ENCODE measurements around the gene HAUS3.
A peak's percentile ranks its signal among the peaks of the same experiment; 100 is the strongest.

The HAUS3 gene

DNA sequence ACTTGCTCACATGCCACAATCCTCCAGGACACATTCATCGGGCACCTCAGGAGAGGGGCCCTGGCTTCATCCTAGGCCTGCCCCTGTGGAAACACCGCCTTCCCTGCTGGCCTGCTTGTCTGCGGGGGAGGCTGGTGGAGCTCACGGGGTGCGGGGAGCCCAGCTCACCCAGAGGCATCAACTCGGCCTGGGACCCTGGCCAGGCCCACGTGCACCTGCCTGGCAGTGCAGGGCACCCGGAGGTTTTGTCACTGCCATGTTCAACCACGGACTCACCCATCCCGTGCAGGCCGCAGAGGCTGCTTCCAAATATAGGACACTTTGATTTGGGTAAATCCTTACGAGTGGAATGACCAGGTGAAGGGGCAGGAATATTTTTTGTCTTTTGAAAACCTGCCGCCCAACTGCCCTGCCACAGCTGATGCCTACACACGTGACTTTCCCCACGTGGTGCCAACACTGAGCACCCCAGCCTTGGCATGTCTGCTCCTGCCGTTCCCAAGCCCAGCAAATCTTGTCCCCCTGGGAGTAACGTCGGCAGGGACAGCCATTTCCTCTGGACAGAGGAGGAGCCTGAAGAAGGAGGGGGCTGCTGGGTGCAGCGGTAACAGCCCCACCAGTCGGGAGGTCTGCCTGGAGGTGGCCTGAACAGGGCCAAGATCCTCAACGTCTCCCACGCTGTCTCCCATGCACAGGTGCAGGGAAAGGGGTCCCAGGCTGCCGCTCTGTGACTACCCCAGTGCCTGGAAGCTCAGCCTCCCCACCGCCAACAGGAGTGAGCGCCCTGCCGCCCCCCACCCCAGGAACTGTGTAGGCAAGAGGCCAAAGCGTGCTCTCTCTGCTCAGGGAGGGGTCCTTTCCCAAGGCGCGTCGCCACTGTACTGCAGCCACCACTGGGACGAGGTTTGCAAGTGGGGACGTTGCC lies 11.5 kb upstream of the HAUS3 start:
- H3K9me3 Mint-ChIP-seq = no peaks in the 10 kb centered on the region
- H3K4me1 Mint-ChIP-seq = no peaks in the 10 kb centered on the region
- H3K27ac Mint-ChIP-seq = no peak overlapping the region
- H3K4me3 Mint-ChIP-seq = no peak overlapping the region
- H3K27me3 Mint-ChIP-seq = no peaks in the 10 kb centered on the region
- H3K36me3 Mint-ChIP-seq = peaks cover 2% of the 10 kb centered on the region
- DNase-seq = no peak
- CTCF ChIA-PET = no interaction called here

DNA sequence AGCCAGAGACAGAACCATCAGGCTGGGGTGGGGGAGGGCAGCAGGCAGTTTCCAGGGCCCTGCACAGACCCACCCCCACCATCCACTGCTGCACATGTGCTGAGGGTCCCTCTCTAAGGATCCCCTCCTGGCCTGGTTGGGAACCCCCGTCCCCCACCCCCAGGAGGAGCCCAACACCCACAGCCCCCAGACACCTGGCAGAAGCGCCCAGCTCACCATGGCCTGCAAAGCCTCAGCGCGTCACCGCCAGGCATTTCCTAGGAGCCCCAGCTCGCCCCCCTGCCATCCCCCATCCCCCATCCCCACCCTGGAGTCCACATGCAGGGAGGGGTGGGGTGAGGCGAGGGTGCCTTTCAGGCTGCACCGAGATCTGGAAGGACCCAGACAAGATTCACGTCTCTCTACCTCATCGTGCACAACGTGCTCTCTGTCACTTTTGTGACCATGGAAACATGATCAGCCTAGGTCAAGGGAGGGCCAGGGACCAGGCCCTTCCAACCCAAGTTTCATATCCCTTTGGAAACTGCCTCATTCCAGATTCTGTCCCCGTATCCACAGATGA lies 10.7 kb upstream of the HAUS3 start:
- no peak overlapping the region for H3K27ac Mint-ChIP-seq
- no peaks in the 10 kb centered on the region for H3K27me3 Mint-ChIP-seq

DNA sequence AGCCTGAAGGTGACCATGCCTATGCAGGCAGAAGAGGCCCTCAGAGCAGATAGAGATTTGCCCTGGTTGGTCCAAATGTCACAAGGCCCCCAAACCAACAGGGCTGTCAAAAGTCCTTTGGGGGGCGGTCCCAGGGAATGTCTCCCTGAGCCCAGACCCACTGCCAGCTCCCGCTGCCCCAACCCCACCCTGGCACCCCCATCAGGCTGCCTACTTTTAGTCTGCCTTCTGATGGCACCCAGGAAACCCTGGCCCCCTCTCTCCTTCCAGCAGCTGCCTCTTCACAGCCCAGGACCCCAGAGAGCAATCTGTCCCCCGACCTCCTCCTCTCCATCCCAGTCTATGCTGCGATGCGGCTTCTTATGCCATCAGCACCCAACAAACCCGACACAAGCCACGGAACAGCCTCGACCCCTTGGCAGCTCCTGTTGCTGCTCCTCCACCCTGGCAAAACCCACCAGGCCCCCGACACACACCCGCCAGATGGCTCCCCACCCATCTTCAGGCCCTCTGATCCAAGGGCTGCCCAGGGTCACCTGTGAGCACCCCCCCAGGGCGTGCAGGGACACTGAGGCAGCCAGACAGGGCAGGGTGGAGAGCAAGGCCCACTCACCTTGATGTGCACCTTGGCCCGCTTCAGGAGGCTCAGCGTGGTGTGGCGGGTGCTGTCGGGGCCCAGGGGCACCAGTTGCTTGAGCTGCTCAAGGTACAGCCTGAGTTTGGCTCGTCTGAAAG lies 10.0 kb upstream of the HAUS3 start:
- no peak overlapping the region for H3K27ac Mint-ChIP-seq
- CTCF ChIA-PET = interaction anchor here (1.3 kb wide), 1 partner anchor 210 kb away, joined by 3 read pairs; no protein-coding TSS in a partner anchor
- no peaks in the 10 kb centered on the region for H3K27me3 Mint-ChIP-seq
- H3K4me1 Mint-ChIP-seq = no peaks in the 10 kb centered on the region
- H3K9me3 Mint-ChIP-seq = no peaks in the 10 kb centered on the region
- no peak overlapping the region for H3K4me3 Mint-ChIP-seq
- peaks cover 2% of the 10 kb centered on the region for H3K36me3 Mint-ChIP-seq
- DNase-seq = no peak

More for the DNA sequence above, 10.7 kb upstream of the HAUS3 start:
- Mint-ChIP-seq H3K36me3 (peaks cover 2% of the 10 kb centered on the region), H3K4me1 (no peaks in the 10 kb centered on the region), H3K4me3 (no peak overlapping the region), H3K9me3 (no peaks in the 10 kb centered on the region)
- CTCF ChIA-PET = no interaction called here
- DNase-seq = no peak

DNA sequence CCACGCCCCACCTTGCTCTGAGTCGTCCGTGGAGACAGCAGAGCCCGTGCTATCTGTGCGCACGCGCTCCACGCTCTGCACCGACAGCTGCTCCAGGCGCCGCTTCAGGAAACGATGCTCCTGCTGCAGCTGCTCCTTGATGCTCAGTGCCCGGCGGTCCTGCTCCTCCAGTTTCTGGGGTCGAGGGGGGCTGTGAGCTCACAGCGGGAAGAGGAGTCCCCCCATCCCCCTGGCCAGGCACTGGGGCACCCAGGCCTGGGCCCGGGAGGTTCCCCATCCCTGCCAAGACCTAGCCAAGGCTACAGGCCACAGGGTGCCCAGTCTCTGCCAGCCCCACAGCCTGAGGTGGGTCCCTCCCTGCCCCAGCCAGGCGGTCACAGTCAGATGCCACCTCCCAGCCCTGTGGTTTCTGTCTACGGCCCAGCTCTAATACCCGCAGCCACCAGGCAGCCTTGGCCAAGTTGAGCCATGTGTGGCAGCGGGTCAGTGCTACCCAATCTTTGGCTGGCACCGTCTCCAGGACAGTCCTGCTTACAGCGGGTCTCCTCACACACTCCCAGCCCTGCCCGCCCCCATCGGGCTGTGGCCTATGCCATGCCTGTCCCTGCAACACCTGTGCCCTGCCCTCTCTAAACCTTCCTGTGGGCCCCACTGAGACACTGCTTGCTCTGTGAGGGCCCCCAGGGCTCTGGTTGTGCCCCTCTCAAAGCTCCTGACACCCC lies 9.3 kb upstream of the HAUS3 start:
- no peaks in the 10 kb centered on the region for H3K9me3 Mint-ChIP-seq
- H3K4me3 Mint-ChIP-seq = no peak overlapping the region
- CTCF ChIA-PET = interaction anchor here (1.3 kb wide), 1 partner anchor 211 kb away, joined by 3 read pairs; no protein-coding TSS in a partner anchor
- peaks cover 2% of the 10 kb centered on the region for H3K36me3 Mint-ChIP-seq
- H3K27me3 Mint-ChIP-seq = no peaks in the 10 kb centered on the region
- H3K4me1 Mint-ChIP-seq = no peaks in the 10 kb centered on the region
- no peak overlapping the region for H3K27ac Mint-ChIP-seq
- peak; percentile 18 for DNase-seq

DNA sequence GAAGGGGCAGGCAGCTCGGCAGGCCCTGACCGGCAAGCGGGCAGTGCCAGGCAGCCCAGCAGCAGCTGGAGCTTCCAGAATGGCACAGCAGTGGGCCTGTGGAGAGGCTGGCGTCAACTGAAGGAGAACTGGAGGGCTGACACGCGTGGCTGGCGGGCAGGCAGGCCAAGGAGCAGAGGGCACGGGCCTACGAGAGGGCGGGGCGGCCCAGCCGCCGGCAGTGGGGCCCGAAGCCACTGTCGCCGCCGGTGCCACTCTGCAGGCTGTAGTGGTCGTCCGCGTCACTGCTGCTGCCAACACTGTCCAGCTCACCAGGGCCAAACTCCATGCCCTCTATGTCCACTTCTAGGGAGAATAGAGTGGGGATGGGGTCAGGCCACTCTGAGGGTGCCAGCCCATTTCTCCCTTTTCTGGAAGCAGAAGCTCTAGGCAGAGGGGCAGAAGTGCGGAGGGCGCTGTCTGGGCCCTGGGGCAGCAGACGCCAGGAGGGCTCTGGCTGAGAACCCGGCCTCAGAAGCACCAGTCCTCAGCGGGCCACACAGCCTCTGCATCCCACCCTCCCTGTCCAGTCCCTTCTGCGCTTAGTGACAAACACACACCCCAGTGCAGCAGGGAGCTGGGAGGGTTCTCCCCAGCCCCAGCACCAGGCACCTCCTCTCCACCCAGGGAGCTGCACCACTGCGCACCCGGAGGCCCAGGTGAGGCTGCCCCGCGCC lies 8.6 kb upstream of the HAUS3 start:
- CTCF ChIA-PET = interaction anchor here (1.3 kb wide), 1 partner anchor 212 kb away, joined by 3 read pairs; no protein-coding TSS in a partner anchor

DNA sequence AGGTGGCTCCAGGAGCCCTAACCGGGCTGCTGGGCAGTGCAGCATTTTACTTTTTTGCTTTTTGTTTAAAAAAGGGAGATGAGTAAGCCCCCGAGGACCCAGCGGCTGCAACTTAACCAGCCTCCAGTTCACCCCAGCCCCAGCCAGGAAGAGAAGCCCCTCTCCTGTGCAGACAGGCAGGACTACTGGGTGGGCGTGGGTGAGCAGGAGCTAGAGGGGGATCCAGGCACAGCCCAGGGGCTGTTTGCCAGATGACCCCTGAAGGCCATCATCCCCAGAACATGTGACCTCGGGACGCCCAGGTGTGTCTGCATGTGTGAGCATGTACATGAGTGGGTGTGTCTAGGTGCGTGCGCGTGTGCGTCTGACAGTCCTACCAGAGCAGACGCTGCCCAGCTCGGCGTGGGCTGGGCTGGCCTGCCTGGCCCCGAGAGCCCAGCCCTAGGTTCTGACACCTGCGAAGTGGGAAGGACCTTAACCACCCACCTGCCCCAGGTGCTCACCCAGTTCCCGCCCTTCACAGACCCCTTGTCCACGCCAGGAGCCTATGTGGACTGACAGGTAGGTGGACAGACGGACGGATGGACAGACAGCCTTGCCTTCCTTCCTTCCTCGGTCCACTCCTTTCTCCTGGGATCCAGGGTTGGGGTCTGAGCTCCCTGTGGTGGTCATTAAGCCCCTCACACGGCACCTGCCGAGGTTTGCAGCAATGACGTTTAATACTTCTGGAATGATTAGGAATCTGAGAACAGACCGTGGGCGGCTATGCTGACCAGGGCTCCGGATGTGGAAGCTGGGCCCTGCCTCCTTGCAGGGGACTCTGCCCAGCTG lies 7.8 kb upstream of the HAUS3 start:
- DNase-seq = peak; percentile 14
- Mint-ChIP-seq H3K27ac (no peak overlapping the region), H3K4me1 (peaks cover 10% of the 10 kb centered on the region), H3K36me3 (peaks cover 2% of the 10 kb centered on the region), H3K4me3 (no peak overlapping the region), H3K9me3 (no peaks in the 10 kb centered on the region), H3K27me3 (no peaks in the 10 kb centered on the region)
- CTCF ChIA-PET = no interaction called here

More for the DNA sequence above, 8.6 kb upstream of the HAUS3 start:
- no peaks in the 10 kb centered on the region for H3K9me3 Mint-ChIP-seq
- no peak for DNase-seq
- H3K27ac Mint-ChIP-seq = no peak overlapping the region
- H3K4me1 Mint-ChIP-seq = peaks cover 2% of the 10 kb centered on the region
- no peaks in the 10 kb centered on the region for H3K27me3 Mint-ChIP-seq
- no peak overlapping the region for H3K4me3 Mint-ChIP-seq
- peaks cover 2% of the 10 kb centered on the region for H3K36me3 Mint-ChIP-seq

DNA sequence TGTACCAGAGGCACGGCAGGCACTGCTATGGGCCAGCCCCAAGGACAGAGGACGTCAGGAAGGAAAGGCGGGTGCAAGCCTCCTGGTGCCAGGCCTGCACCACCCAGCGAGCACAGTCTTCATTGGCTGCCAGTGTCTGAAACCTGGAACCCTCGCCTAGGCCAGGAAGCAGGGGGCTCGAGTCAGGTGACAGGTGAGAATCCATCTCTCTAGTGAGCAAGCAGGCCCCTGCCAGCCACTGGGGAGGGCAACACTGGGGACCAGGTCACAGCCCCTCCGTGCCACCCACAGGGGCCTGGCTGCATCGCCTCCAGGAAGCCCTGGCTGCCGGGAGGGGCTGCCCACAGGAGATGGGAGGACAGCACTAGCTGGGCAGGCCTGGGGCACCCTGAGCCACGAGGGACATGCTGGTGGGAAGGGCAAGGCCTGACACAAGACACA lies 6.9 kb upstream of the HAUS3 start:
- Mint-ChIP-seq H3K4me1 (peaks cover 13% of the 10 kb centered on the region), H3K9me3 (no peaks in the 10 kb centered on the region), H3K36me3 (peaks cover 2% of the 10 kb centered on the region), H3K4me3 (no peak overlapping the region), H3K27ac (no peak overlapping the region), H3K27me3 (peaks cover 3% of the 10 kb centered on the region)
- CTCF ChIA-PET = interaction anchor here (0.8 kb wide), 1 partner anchor 9 kb away, joined by 3 read pairs; no protein-coding TSS in a partner anchor
- peak; percentile 18 for DNase-seq

DNA sequence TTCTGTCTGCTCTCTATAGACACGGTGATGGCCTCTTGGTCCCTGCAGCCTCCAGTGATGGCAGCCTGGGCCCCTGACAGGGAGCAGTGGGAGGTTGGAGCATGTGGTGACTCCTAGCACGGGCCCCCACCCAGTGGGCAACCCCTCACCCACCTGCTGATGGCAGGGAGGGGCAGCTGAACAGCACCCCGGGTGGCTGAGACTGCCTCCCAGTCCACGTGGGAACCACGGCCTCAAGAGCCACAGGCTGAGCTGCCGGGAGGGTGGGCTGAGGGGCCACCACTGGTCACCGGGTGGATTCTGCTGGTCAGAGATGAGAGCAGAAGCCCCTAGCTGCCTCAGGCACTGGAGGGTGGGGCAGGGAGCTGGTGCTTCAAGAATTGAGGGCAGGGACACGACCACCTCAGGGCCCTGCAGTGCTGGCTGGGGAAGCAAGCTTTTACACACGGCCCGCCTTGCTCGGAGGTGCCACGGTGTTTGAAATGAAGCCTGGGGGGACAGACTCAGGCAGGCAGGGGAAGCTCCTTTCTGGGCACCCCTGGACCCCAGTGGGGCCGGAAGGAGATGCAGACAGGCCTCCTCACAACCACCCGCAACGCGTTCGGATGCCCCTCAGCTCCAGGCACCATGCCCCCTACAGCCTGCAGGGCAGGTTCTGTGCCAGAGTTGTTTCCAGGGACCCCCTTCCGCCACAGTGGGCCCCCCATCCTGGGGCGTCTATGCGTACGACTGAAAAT lies 6.3 kb upstream of the HAUS3 start:
- Mint-ChIP-seq H3K27me3 (peaks cover 8% of the 10 kb centered on the region), H3K4me3 (no peak overlapping the region), H3K9me3 (no peaks in the 10 kb centered on the region), H3K27ac (no peak overlapping the region), H3K36me3 (peaks cover 2% of the 10 kb centered on the region), H3K4me1 (peaks cover 18% of the 10 kb centered on the region)
- CTCF ChIA-PET = interaction anchor here (0.8 kb wide), 1 partner anchor 9 kb away, joined by 3 read pairs; no protein-coding TSS in a partner anchor
- peak; percentile 18 for DNase-seq

DNA sequence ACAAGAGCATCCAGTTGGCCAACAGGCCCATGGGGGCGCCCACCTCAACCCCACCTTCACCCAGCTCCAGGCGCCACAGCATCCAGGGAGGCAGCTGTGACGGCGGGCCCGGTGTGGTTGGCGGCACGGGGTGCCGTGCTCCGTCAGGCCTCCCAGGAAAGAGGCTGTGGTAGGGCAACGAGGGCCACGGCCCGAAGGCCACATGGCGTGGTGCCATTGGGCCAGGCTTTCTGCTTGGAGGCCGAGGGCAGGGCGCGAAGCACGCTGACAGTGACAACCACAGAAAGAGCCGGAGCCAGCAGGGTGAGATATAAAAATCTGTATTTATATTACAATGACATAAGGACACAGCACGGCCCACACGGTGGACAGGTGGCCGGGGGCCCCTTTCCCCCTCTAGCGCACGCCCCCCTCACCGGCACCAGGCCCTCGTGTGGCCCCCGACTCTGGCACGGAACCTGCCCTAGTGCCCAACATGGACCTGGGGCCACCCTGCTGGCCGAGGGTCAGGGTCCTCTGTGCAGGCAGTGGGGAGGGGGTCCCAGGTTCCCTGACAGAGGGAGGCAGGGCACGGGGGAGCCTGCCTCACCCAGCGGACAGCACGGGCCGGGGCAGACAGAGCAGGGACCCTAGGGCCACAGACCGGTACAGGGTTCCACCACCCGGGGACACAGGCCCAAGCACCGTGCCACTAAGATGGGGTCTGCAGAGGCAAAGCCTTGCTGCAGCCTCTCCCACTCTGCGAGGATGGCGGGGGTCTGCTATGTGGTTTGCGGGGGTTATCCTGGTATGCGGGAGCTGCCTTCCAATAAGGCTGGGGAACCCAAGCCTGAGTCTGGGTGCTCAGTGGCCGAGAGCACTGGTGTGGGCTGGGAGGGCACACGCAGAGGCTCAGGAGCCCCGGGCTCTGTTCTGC lies 5.5 kb upstream of the HAUS3 start:
- Mint-ChIP-seq H3K36me3 (peaks cover 2% of the 10 kb centered on the region), H3K27ac (no peak overlapping the region), H3K27me3 (peaks cover 9% of the 10 kb centered on the region), H3K4me1 (peaks cover 19% of the 10 kb centered on the region), H3K4me3 (no peak overlapping the region), H3K9me3 (no peaks in the 10 kb centered on the region)
- DNase-seq = peak; percentile 20
- CTCF ChIA-PET = no interaction called here

DNA sequence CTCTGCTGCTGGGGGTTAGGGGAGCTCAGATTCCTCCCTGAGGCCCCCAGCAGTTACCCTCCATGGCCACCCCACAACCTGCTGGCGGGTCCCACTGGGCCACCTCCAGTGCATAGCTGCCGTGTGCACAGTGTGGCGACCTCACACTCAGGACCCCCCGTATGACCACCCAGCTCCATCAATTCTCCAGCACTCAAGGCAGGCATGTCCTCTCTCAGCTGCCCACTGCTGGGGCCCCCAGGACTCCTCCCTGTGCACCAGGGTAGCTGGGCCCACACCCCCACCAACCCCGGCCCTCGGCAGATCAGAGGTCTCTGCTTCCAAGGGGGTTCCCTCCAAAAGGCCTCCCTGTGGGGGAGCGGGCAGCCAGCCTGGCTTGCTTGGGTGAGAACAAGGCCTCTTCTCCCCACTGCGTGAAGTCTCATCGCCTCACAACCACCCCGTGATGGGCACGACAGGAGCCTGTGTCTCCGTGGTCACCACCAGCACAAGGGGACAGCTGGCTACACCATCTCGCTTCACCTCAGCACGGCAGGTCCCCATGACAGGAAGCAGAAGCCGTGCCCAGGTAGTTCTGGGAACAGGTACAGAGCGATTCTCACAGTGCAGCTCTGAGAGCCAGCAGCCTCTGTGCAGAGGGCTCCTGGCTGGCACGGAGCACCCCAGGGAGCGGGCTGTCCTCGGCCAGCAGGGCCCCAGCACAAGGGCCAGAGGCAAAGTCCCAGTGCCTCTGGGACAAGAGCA lies 4.6 kb upstream of the HAUS3 start:
- peaks cover 13% of the 10 kb centered on the region for H3K27me3 Mint-ChIP-seq
- H3K4me1 Mint-ChIP-seq = peaks cover 20% of the 10 kb centered on the region
- no peaks in the 10 kb centered on the region for H3K9me3 Mint-ChIP-seq
- peaks cover 2% of the 10 kb centered on the region for H3K36me3 Mint-ChIP-seq
- H3K4me3 Mint-ChIP-seq = no peak overlapping the region
- CTCF ChIA-PET = no interaction called here
- no peak overlapping the region for H3K27ac Mint-ChIP-seq
- peak; percentile 13 for DNase-seq

DNA sequence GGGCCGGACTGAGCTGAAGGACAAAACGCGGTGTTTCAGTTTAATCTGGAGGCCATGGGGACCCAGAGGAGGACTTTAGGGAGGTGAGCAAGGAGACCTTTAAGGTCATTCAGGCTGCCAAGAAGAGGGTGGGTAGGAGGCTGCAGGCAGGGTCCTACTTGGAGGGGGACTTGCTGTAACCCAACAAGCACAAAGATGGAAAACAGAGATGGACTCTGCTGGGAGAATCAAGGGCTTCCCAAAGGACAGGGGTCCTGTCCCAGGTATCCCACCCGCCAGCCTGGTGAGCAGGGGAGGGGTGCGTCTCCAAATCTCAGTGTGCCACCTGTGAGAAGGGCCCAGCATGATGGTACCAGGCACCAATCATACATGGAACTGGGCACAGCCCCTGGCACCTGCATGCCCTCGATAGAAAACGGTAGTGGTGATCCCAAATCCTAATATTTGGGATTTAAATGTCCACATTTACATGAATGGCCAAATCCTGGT lies 3.9 kb upstream of the HAUS3 start:
- Mint-ChIP-seq H3K9me3 (no peaks in the 10 kb centered on the region), H3K27me3 (peaks cover 13% of the 10 kb centered on the region), H3K36me3 (peaks cover 2% of the 10 kb centered on the region), H3K27ac (no peak overlapping the region), H3K4me3 (no peak overlapping the region), H3K4me1 (peaks cover 23% of the 10 kb centered on the region)
- CTCF ChIA-PET = no interaction called here
- no peak for DNase-seq
